ENCODE measurements around the gene TXNDC17.
"Not testable (repeated sequence)": the region's sequence is repeated elsewhere in the genome, so short reads cannot be mapped to it uniquely, and the experiment has no call there.

TXNDC17 gene

GRCh38 chr17:6657633-6658287 lies 16.9 kb downstream of the TXNDC17 start:
- Mint-ChIP-seq H3K27ac (peak overlapping the region; percentile 89 to 93), H3K4me3 (peak overlapping the region; percentile 90 to 91), H3K36me3 (ENCODE audit: insufficient read depth) (peaks cover 4% of the 10 kb centered on the region), H3K9me3 (no peaks in the 10 kb centered on the region), H3K27me3 (peaks cover 0 to 13% of the 10 kb centered on the region in 2 donors), H3K4me1 (ENCODE audit: low read depth in 2 of 2) (peaks cover 27% of the 10 kb centered on the region in 2 donors)
- DNase-seq (no peak), ATAC-seq (replicated peaks) (no peak)

GRCh38 chr17:6658411-6658810 lies 17.6 kb downstream of the TXNDC17 start:
- DNase-seq; ATAC-seq (replicated peaks); H3K9me3 Mint-ChIP-seq; H3K36me3 Mint-ChIP-seq (ENCODE audit: insufficient read depth): not testable (repeated sequence)
- H3K27ac Mint-ChIP-seq: peak overlapping the region in 1 of 2 donors; percentile 52
- H3K4me3 Mint-ChIP-seq: peak overlapping the region in 1 of 2 donors; percentile 5
- H3K4me1 Mint-ChIP-seq (ENCODE audit: low read depth in 2 of 2): peaks cover 23 to 25% of the 10 kb centered on the region in 2 donors
- peaks cover 0 to 13% of the 10 kb centered on the region in 2 donors for H3K27me3 Mint-ChIP-seq

GRCh38 chr17:6660101-6660500 lies 19.2 kb downstream of the TXNDC17 start:
- peaks cover 4% of the 10 kb centered on the region for H3K36me3 Mint-ChIP-seq (ENCODE audit: insufficient read depth)
- H3K4me3 Mint-ChIP-seq: no peak overlapping the region
- no peak for ATAC-seq (replicated peaks)
- no peak for DNase-seq
- peaks cover 20 to 21% of the 10 kb centered on the region in 2 donors for H3K4me1 Mint-ChIP-seq (ENCODE audit: low read depth in 2 of 2)
- H3K9me3 Mint-ChIP-seq: no peaks in the 10 kb centered on the region
- H3K27me3 Mint-ChIP-seq: peaks cover 0 to 13% of the 10 kb centered on the region in 2 donors
- H3K27ac Mint-ChIP-seq: no peak overlapping the region

GRCh38 chr17:6660805-6661463 lies 20.1 kb downstream of the TXNDC17 start:
- peak overlapping the region in 1 of 2 donors; percentile 3 for H3K4me3 Mint-ChIP-seq
- no peak for DNase-seq
- H3K27ac Mint-ChIP-seq: peak overlapping the region; percentile 2 to 5

GRCh38 chr17:6661464-6661848 lies 20.6 kb downstream of the TXNDC17 start:
- Mint-ChIP-seq H3K4me1 (ENCODE audit: low read depth in 2 of 2) (peaks cover 21 to 24% of the 10 kb centered on the region in 2 donors), H3K27ac (no peak overlapping the region), H3K27me3 (peaks cover 0 to 13% of the 10 kb centered on the region in 2 donors), H3K9me3 (no peaks in the 10 kb centered on the region), H3K36me3 (ENCODE audit: insufficient read depth) (peaks cover 4% of the 10 kb centered on the region), H3K4me3 (no peak overlapping the region)
- DNase-seq (no peak), ATAC-seq (replicated peaks) (no peak)

More at GRCh38 chr17:6660805-6661463, 20.1 kb downstream of the TXNDC17 start:
- peaks cover 0 to 13% of the 10 kb centered on the region in 2 donors for H3K27me3 Mint-ChIP-seq
- peaks cover 4% of the 10 kb centered on the region for H3K36me3 Mint-ChIP-seq (ENCODE audit: insufficient read depth)
- ATAC-seq (replicated peaks): no peak
- peaks cover 20 to 21% of the 10 kb centered on the region in 2 donors for H3K4me1 Mint-ChIP-seq (ENCODE audit: low read depth in 2 of 2)
- no peaks in the 10 kb centered on the region for H3K9me3 Mint-ChIP-seq

- ATAC-seq (replicated peaks); DNase-seq; H3K27ac Mint-ChIP-seq; H3K9me3 Mint-ChIP-seq; H3K4me3 Mint-ChIP-seq; H3K36me3 Mint-ChIP-seq (ENCODE audit: insufficient read depth): not testable (repeated sequence)
- peaks cover 0 to 13% of the 10 kb centered on the region in 2 donors for H3K27me3 Mint-ChIP-seq
- H3K4me1 Mint-ChIP-seq (ENCODE audit: low read depth in 2 of 2): peaks cover 11 to 15% of the 10 kb centered on the region in 2 donors
Observed at GRCh38 chr17:6663200-6663599, 22.3 kb downstream of the TXNDC17 start.

GRCh38 chr17:6666077-6666521 lies 25.2 kb downstream of the TXNDC17 start:
- no peak overlapping the region for H3K27ac Mint-ChIP-seq
- no peaks in the 10 kb centered on the region for H3K9me3 Mint-ChIP-seq
- no peaks in the 10 kb centered on the region for H3K36me3 Mint-ChIP-seq (ENCODE audit: insufficient read depth)
- DNase-seq (peak; percentile 25 to 30 (median 27)), ATAC-seq (replicated peaks) (peak; percentile 74)
- no peak overlapping the region for H3K4me3 Mint-ChIP-seq
- no peaks in the 10 kb centered on the region for H3K27me3 Mint-ChIP-seq
- peaks cover 3 to 9% of the 10 kb centered on the region in 2 donors for H3K4me1 Mint-ChIP-seq (ENCODE audit: low read depth in 2 of 2)

- Mint-ChIP-seq H3K4me3 (no peak overlapping the region), H3K36me3 (ENCODE audit: insufficient read depth) (no peaks in the 10 kb centered on the region), H3K9me3 (no peaks in the 10 kb centered on the region), H3K4me1 (ENCODE audit: low read depth in 2 of 2) (peaks cover 3 to 7% of the 10 kb centered on the region in 2 donors), H3K27ac (no peak overlapping the region), H3K27me3 (no peaks in the 10 kb centered on the region)
- DNase-seq (no peak), ATAC-seq (replicated peaks) (no peak)
Observed at GRCh38 chr17:6666557-6666956, 25.7 kb downstream of the TXNDC17 start.

GRCh38 chr17:6667516-6667915 lies 26.7 kb downstream of the TXNDC17 start:
- H3K27ac Mint-ChIP-seq: no peak overlapping the region
- no peaks in the 10 kb centered on the region for H3K9me3 Mint-ChIP-seq
- H3K36me3 Mint-ChIP-seq (ENCODE audit: insufficient read depth): no peaks in the 10 kb centered on the region
- no peaks in the 10 kb centered on the region for H3K27me3 Mint-ChIP-seq
- H3K4me1 Mint-ChIP-seq (ENCODE audit: low read depth in 2 of 2): peaks cover 3 to 7% of the 10 kb centered on the region in 2 donors
- H3K4me3 Mint-ChIP-seq: no peak overlapping the region
- ATAC-seq (replicated peaks) (no peak), DNase-seq (no peak)

- Mint-ChIP-seq H3K4me1 (ENCODE audit: low read depth in 2 of 2) (peaks cover 3 to 7% of the 10 kb centered on the region in 2 donors), H3K27ac (no peak overlapping the region), H3K4me3 (no peak overlapping the region), H3K9me3 (no peaks in the 10 kb centered on the region), H3K36me3 (ENCODE audit: insufficient read depth) (no peaks in the 10 kb centered on the region), H3K27me3 (no peaks in the 10 kb centered on the region)
- no peak for DNase-seq
- ATAC-seq (replicated peaks): no peak
Observed at GRCh38 chr17:6668219-6668618, 27.4 kb downstream of the TXNDC17 start.

- ATAC-seq (replicated peaks) (no peak), DNase-seq (no peak)
- Mint-ChIP-seq H3K4me1 (ENCODE audit: low read depth in 2 of 2) (peaks cover 3 to 7% of the 10 kb centered on the region in 2 donors), H3K4me3 (no peak overlapping the region), H3K27ac (no peak overlapping the region), H3K9me3 (no peaks in the 10 kb centered on the region), H3K27me3 (no peaks in the 10 kb centered on the region), H3K36me3 (ENCODE audit: insufficient read depth) (no peaks in the 10 kb centered on the region)
Observed at GRCh38 chr17:6668727-6669425, 28.0 kb downstream of the TXNDC17 start.

- Mint-ChIP-seq H3K36me3 (ENCODE audit: insufficient read depth) (no peaks in the 10 kb centered on the region), H3K4me3 (no peak overlapping the region), H3K9me3 (no peaks in the 10 kb centered on the region), H3K27me3 (no peaks in the 10 kb centered on the region), H3K4me1 (ENCODE audit: low read depth in 2 of 2) (peaks cover 3 to 7% of the 10 kb centered on the region in 2 donors), H3K27ac (no peak overlapping the region)
- ATAC-seq (replicated peaks) (peak; percentile 32), DNase-seq (no peak)
Observed at GRCh38 chr17:6669479-6670212, 28.8 kb downstream of the TXNDC17 start.

- Mint-ChIP-seq H3K4me3 (no peak overlapping the region), H3K27ac (no peak overlapping the region)
- no peak for ATAC-seq (replicated peaks)
Observed at GRCh38 chr17:6670571-6670970, 29.7 kb downstream of the TXNDC17 start.

More at GRCh38 chr17:6670571-6670970, 29.7 kb downstream of the TXNDC17 start:
- Mint-ChIP-seq H3K4me1 (ENCODE audit: low read depth in 2 of 2) (peaks cover 3 to 7% of the 10 kb centered on the region in 2 donors), H3K9me3 (no peaks in the 10 kb centered on the region), H3K27me3 (no peaks in the 10 kb centered on the region), H3K36me3 (ENCODE audit: insufficient read depth) (no peaks in the 10 kb centered on the region)
- no peak for DNase-seq
